Stomach (tissue), 4 donors: ENCODE measurements around the gene TBC1D16.

Experiments used
- CTCF ChIP-seq, 7 experiments: fragments of 450-650 bp in 4 of 7; fragments of 200-600 bp in 3 of 7; sonication (generic) in 3 of 7; IDR thresholded peaks; one replicate each; pipeline ENCODE4 v1.5.1; 2016 to 2019; ENCODE audit warnings: antibody characterized with exemption in 7 of 7, control low read depth in 2 of 7, mild to moderate bottlenecking in 1 of 7
- EP300 ChIP-seq: sonication (generic); formaldehyde crosslinking; IDR thresholded peaks from one replicate; pipeline ENCODE4 v1.6.1; 2017; ENCODE audit warnings: antibody characterized with exemption
- POLR2A ChIP-seq, 4 donors: fragments of 450-650 bp; IDR thresholded peaks; one replicate each; pipeline ENCODE4 v1.6.1; 2016; ENCODE audit warnings: antibody characterized with exemption in 4 of 4, control low read depth in 2 of 4, mild to moderate bottlenecking in 1 of 4, moderate library complexity in 1 of 4
- POLR2AphosphoS5 ChIP-seq, 3 donors: sonication (generic); formaldehyde crosslinking; IDR thresholded peaks; one replicate each; pipeline ENCODE4 v1.6.1; 2016; ENCODE audit warnings: antibody characterized with exemption in 3 of 3

GRCh38 chr17:80010283-80010858, 25.3 kb downstream of the TBC1D16 start:
- TF ChIP-seq CTCF (IDR thresholded peaks at IDR 0.05) (no peak), POLR2A (IDR thresholded peaks at IDR 0.05) (no peak), POLR2AphosphoS5 (IDR thresholded peaks at IDR 0.05) (no peak), EP300 (no peak)
